H1 (cell line): Measurements from ENCODE around the gene GPR42. TPM values are rescaled to one million over a fixed set of nuclear protein-coding genes. Genes with fewer than 3 reads are reported as not detected.

Experiments used
- CTCF ChIA-PET: fragments of 300-600 bp; sonication (Branson Sonifier 250); formaldehyde crosslinking; loops from one replicate; lab custom pipeline; 2021; ENCODE audit not compliant: partially characterized antibody; lab: Charles Lee
- POLR2A ChIA-PET: fragments of 300-600 bp; sonication (Branson Sonifier 250); formaldehyde crosslinking; loops from one replicate; lab custom pipeline; 2021; ENCODE audit warnings: inconsistent platforms; ENCODE audit not compliant: partially characterized antibody; lab: Charles Lee
- DNase-seq, 2 experiments: peaks; one replicate each; pipeline versions ENCODE4 v3.0.0 to v3.0.0-alpha.2; 2010 to 2022; ENCODE audit warnings: low spot score in 2 of 2, low read depth in 1 of 2, mixed read lengths in 1 of 2
- FAIRE-seq: peaks from 2 replicates; lab custom pipeline; 2011; peaks lifted over from hg19 to GRCh38; lab: Jason Lieb, UNC
- H2AFZ ChIP-seq: 2 replicates; pipeline ENCODE4 v1.8.1; 2012; ENCODE audit warnings: low read length, inconsistent platforms
- H2AK5ac ChIP-seq: 2 replicates; pipeline ENCODE4 v1.6.1; 2013; ENCODE audit warnings: low read depth, low read length
- H2BK120ac ChIP-seq: replicated peaks from 2 replicates; pipeline ENCODE3; 2013; ENCODE audit warnings: low read depth, low read length, inconsistent platforms
- H2BK12ac ChIP-seq: 2 replicates; pipeline ENCODE4 v1.6.1; 2013; ENCODE audit warnings: low read depth, low read length
- H2BK15ac ChIP-seq: 2 replicates; pipeline ENCODE4 v1.6.1; 2013; ENCODE audit warnings: low read length
- H2BK20ac ChIP-seq: 2 replicates; pipeline ENCODE4 v1.6.1; 2013; ENCODE audit warnings: low read length
- H2BK5ac ChIP-seq: 2 replicates; pipeline ENCODE4 v1.6.1; 2013; ENCODE audit warnings: low read depth, low read length
- H3K14ac ChIP-seq: 2 replicates; pipeline ENCODE4 v1.6.1; 2013; ENCODE audit warnings: inconsistent platforms; ENCODE audit not compliant: insufficient read length
- H3K18ac ChIP-seq: 2 replicates; pipeline ENCODE4 v1.6.1; 2013; ENCODE audit warnings: low read length; ENCODE audit errors: extremely low read depth
- H3K23ac ChIP-seq: 2 replicates; pipeline ENCODE4 v1.6.1; 2013; ENCODE audit warnings: inconsistent platforms; ENCODE audit not compliant: insufficient read length
- H3K23me2 ChIP-seq: 2 replicates; pipeline ENCODE4 v1.6.1; 2013; ENCODE audit warnings: low read depth, low read length
- H3K27ac ChIP-seq: 2 replicates; pipeline ENCODE4 v1.6.1; 2011; ENCODE audit warnings: low read depth, low read length, inconsistent platforms
- H3K27me3 ChIP-seq, 4 experiments: replicated peaks in 1 of 4; 1 replicate in 1 of 4; 2 replicates in 3 of 4; pipeline versions ENCODE4 v1.6.1 to v1.8.1; 2011 to 2013; ENCODE audit warnings: low read length in 3 of 4, mild to moderate bottlenecking in 3 of 4, inconsistent platforms in 2 of 4, mixed read lengths in 2 of 4, moderate library complexity in 1 of 4; ENCODE audit not compliant: control insufficient read depth in 3 of 4, insufficient read depth in 3 of 4; ENCODE audit errors: extremely low read depth in 1 of 4
- H3K36me3 ChIP-seq, 4 experiments: 2 replicates each; pipeline versions ENCODE4 v1.6.1 to v1.8.1; 2011 to 2013; ENCODE audit warnings: mild to moderate bottlenecking in 4 of 4, low read length in 3 of 4, moderate library complexity in 2 of 4, control low read depth in 1 of 4, inconsistent platforms in 1 of 4; ENCODE audit not compliant: insufficient read depth in 4 of 4, control insufficient read depth in 2 of 4
- H3K4ac ChIP-seq: replicated peaks from 2 replicates; pipeline ENCODE3; 2013; ENCODE audit warnings: low read length, low read depth, mixed read lengths, inconsistent platforms; ENCODE audit not compliant: insufficient read length
- H3K4me1 ChIP-seq, 4 experiments: replicated peaks in 1 of 4; 1 replicate in 1 of 4; 2 replicates in 3 of 4; pipeline versions ENCODE4 v1.6.1 to v1.8.1; 2011 to 2013; ENCODE audit warnings: low read length in 3 of 4, inconsistent platforms in 2 of 4, mixed read lengths in 1 of 4; ENCODE audit not compliant: insufficient read depth in 4 of 4, control insufficient read depth in 3 of 4
- H3K4me2 ChIP-seq, 2 experiments: 2 replicates each; pipeline versions ENCODE4 v1.6.1 to v1.8.1; 2011 to 2013; ENCODE audit warnings: low read depth in 2 of 2, low read length in 2 of 2, control low read depth in 1 of 2, inconsistent platforms in 1 of 2, mild to moderate bottlenecking in 1 of 2; ENCODE audit not compliant: insufficient read depth in 1 of 2
- H3K4me3 ChIP-seq, 4 experiments: fragments of 200-600, 300-600 bp in 1 of 4; sonication (generic), shearing (Covaris generic), sonication (Bioruptor Twin) in 1 of 4; 2 replicates each; pipeline versions ENCODE4 v1.5.1 to v1.8.1; 2011 to 2016; ENCODE audit warnings: low read length in 4 of 4, low read depth in 3 of 4, control low read depth in 2 of 4, inconsistent platforms in 2 of 4, mild to moderate bottlenecking in 2 of 4, mixed read lengths in 1 of 4, moderate library complexity in 1 of 4; ENCODE audit not compliant: insufficient read depth in 2 of 4; ENCODE audit errors: extremely low read depth in 1 of 4
- H3K56ac ChIP-seq: replicated peaks from 2 replicates; pipeline ENCODE3; 2013; ENCODE audit warnings: low read depth, mild to moderate bottlenecking, mixed read lengths, low read length, inconsistent platforms; ENCODE audit not compliant: insufficient read length
- H3K79me1 ChIP-seq: 2 replicates; pipeline ENCODE4 v1.6.1; 2013; ENCODE audit warnings: low read depth, low read length, control low read depth
- H3K79me2 ChIP-seq, 2 experiments: 2 replicates each; pipeline versions ENCODE4 v1.6.1 to v1.8.1; 2012 to 2013; ENCODE audit warnings: low read length in 2 of 2, mild to moderate bottlenecking in 2 of 2, inconsistent platforms in 1 of 2; ENCODE audit not compliant: insufficient read depth in 2 of 2, control insufficient read depth in 1 of 2
- H3K9ac ChIP-seq, 4 experiments: replicated peaks in 1 of 4; 1 replicate in 1 of 4; 2 replicates in 3 of 4; pipeline versions ENCODE4 v1.6.1 to v1.8.1; 2011 to 2013; ENCODE audit warnings: low read depth in 3 of 4, low read length in 3 of 4, control low read depth in 2 of 4, mild to moderate bottlenecking in 2 of 4, moderate library complexity in 2 of 4, inconsistent platforms in 1 of 4; ENCODE audit errors: extremely low read depth in 1 of 4
- H3K9me3 ChIP-seq, 2 experiments: 2 replicates each; pipeline versions ENCODE4 v1.6.1 to v1.8.1; 2012 to 2013; ENCODE audit warnings: mild to moderate bottlenecking in 2 of 2, moderate library complexity in 2 of 2, control low read depth in 1 of 2, inconsistent platforms in 1 of 2, low read depth in 1 of 2, low read length in 1 of 2, mixed read lengths in 1 of 2; ENCODE audit not compliant: insufficient read depth in 2 of 2
- H4K20me1 ChIP-seq, 2 experiments: replicated peaks in 1 of 2; 2 replicates each; pipeline versions ENCODE3 to v1.8.1; 2011 to 2013; ENCODE audit warnings: inconsistent platforms in 2 of 2, low read length in 2 of 2, mild to moderate bottlenecking in 1 of 2; ENCODE audit not compliant: insufficient read depth in 2 of 2, control insufficient read depth in 1 of 2
- H4K5ac ChIP-seq: 2 replicates; pipeline ENCODE4 v1.6.1; 2013; ENCODE audit warnings: low read length, low read depth, mixed read lengths, inconsistent platforms; ENCODE audit not compliant: insufficient read length
- H4K8ac ChIP-seq: 2 replicates; pipeline ENCODE4 v1.8.0; 2013; ENCODE audit warnings: mild to moderate bottlenecking, moderate library complexity, low read length, inconsistent platforms; ENCODE audit not compliant: insufficient read depth; ENCODE audit errors: extremely low read depth
- H4K91ac ChIP-seq: replicated peaks from 2 replicates; pipeline ENCODE3; 2013; ENCODE audit warnings: low read length, mixed read lengths, inconsistent platforms; ENCODE audit not compliant: insufficient read length
- ASH2L ChIP-seq: fragments of 200-600, 300-600 bp; sonication (generic); IDR thresholded peaks from one replicate; pipeline ENCODE4 v1.7.1; 2017; ENCODE audit warnings: low read length
- CBX5 ChIP-seq: fragments of 300-800, 300-1000 bp; sonication (generic); IDR thresholded peaks from 2 replicates; pipeline ENCODE4 v1.7.1; 2016; ENCODE audit warnings: antibody characterized with exemption, low read length, low read depth
- CHD2 ChIP-seq: IDR thresholded peaks from 2 replicates; pipeline ENCODE4 v1.6.1; 2012; ENCODE audit warnings: low read length, improper control_type of control experiment
- CREB1 ChIP-seq: IDR thresholded peaks from 2 replicates; pipeline ENCODE4 v1.6.1; 2012; ENCODE audit warnings: inconsistent platforms
- E2F6 ChIP-seq: IDR thresholded peaks from 2 replicates; pipeline ENCODE4 v1.6.1; 2012; ENCODE audit warnings: inconsistent platforms
- FOSL1 ChIP-seq: IDR thresholded peaks from 2 replicates; pipeline ENCODE4 v1.6.1; 2011; ENCODE audit warnings: mild to moderate bottlenecking, low read depth, low read length, moderate library complexity; ENCODE audit not compliant: insufficient read depth
- GTF2F1 ChIP-seq: IDR thresholded peaks from 2 replicates; pipeline ENCODE4 v1.6.1; 2012; ENCODE audit warnings: low read depth, low read length, improper control_type of control experiment, borderline replicate concordance
- RAD21 ChIP-seq, 2 experiments: IDR thresholded peaks in 1 of 2; conservative IDR thresholded peaks in 1 of 2; 2 replicates each; pipeline ENCODE4 v1.6.1; 2011; ENCODE audit warnings: low read depth in 2 of 2, low read length in 2 of 2, improper control_type of control experiment in 1 of 2, inconsistent platforms in 1 of 2, mild to moderate bottlenecking in 1 of 2, moderate library complexity in 1 of 2
- RFX5 ChIP-seq: IDR thresholded peaks from 2 replicates; pipeline ENCODE4 v1.6.1; 2011; ENCODE audit warnings: low read depth, low read length, improper control_type of control experiment, borderline replicate concordance
- SIN3A ChIP-seq, 2 experiments: IDR thresholded peaks in 1 of 2; conservative IDR thresholded peaks in 1 of 2; 2 replicates each; pipeline ENCODE4 v1.6.1; 2011 to 2012; ENCODE audit warnings: low read length in 2 of 2, improper control_type of control experiment in 1 of 2, low read depth in 1 of 2, mild to moderate bottlenecking in 1 of 2
- SIRT6 ChIP-seq: IDR thresholded peaks from one replicate; pipeline ENCODE4 v1.7.1; 2012; ENCODE audit warnings: low read length, inconsistent platforms
- SIX5 ChIP-seq: IDR thresholded peaks from 2 replicates; pipeline ENCODE4 v1.6.1; 2011; ENCODE audit warnings: mild to moderate bottlenecking, low read depth, low read length
- TAF1 ChIP-seq: IDR thresholded peaks from 2 replicates; pipeline ENCODE4 v1.6.1; 2011; ENCODE audit warnings: mild to moderate bottlenecking, low read depth, low read length
- TCF12 ChIP-seq: IDR thresholded peaks from 2 replicates; pipeline ENCODE4 v1.6.1; 2011; ENCODE audit warnings: low read depth, mild to moderate bottlenecking, low read length
- ZNF274 ChIP-seq: IDR thresholded peaks from 2 replicates; pipeline ENCODE4 v1.7.0; 2012; ENCODE audit warnings: low read length, borderline replicate concordance; ENCODE audit errors: extremely low read depth
- WGBS, 2 experiments: shearing (Covaris generic) in 1 of 2; methylation state at CpG; one replicate each; pipeline versions ENCODE4 v1.1.6 to v1.1.7; 2013 to 2015; ENCODE audit warnings: low lambda C conversion rate in 2 of 2, mixed read lengths in 2 of 2, inconsistent platforms in 1 of 2, low coverage in 1 of 2, missing lambda C conversion rate in 1 of 2; ENCODE audit not compliant: insufficient replicate concordance in 2 of 2, insufficient coverage in 1 of 2, insufficient read length in 1 of 2; ENCODE audit errors: extremely low coverage in 1 of 2, missing lambda C conversion rate in 1 of 2; 5-methylcytosine and 5-hydroxymethylcytosine counted together
- polyA plus RNA-seq, 7 experiments: library from polyadenylated mRNA; depleted of rRNA in 3 of 7; stranded (reverse) in 5 of 7; unstranded in 2 of 7; fragments of >200 nt in 5 of 7; fragments of 200-250 nt in 2 of 7; gene quantifications; 1 replicate in 5 of 7; 2 replicates in 1 of 7; 4 replicates in 1 of 7; pipeline versions ENCODE4 v1.2.1 to v1.2.3, GENCODE V29; 2011 to 2013; ENCODE audit warnings: missing spikeins in 2 of 7, mixed read lengths in 2 of 7
- total RNA-seq: library from RNA; stranded (reverse); fragmentation: NEBNext Ultra II Directional; extraction: Animal tissue kit (Norgen Biotek cat#: 25700); gene quantifications from 2 replicates; pipeline ENCODE4 v1.2.1, GENCODE V29; 2021

Gene GPR42
- total and polyA plus RNA-seq, 2 of the 8 experiments (the other 6 are each of a cell fraction or from before 2014, with no cell fraction given): not detected

GRCh38 chr19:35421362-35421761, 50.5 kb downstream of the GPR42 start:
- no peak for DNase-seq
- Histone ChIP-seq H3K4me2 (no peak overlapping the region), H4K8ac (no peak overlapping the region), H4K91ac (no peak overlapping the region), H2BK20ac (no peak overlapping the region), H2AFZ (no peak overlapping the region), H2BK120ac (no peak overlapping the region), H2BK15ac (no peak overlapping the region), H4K20me1 (no peaks in the 10 kb centered on the region), H3K27me3 (no peaks in the 10 kb centered on the region), H3K79me2 (no peaks in the 10 kb centered on the region), H3K9ac (no peak overlapping the region), H3K9me3 (no peaks in the 10 kb centered on the region), H3K23ac (no peak overlapping the region), H3K4ac (no peak overlapping the region), H3K4me3 (no peak overlapping the region), H3K18ac (no peak overlapping the region), H4K5ac (no peak overlapping the region), H3K23me2 (no peaks in the 10 kb centered on the region), H2BK12ac (no peak overlapping the region), H3K79me1 (no peaks in the 10 kb centered on the region), H3K4me1 (no peaks in the 10 kb centered on the region), H3K36me3 (no peaks in the 10 kb centered on the region), H2AK5ac (no peak overlapping the region), H2BK5ac (no peak overlapping the region), H3K14ac (no peak overlapping the region), H3K27ac (no peak overlapping the region), H3K56ac (no peak overlapping the region)
- 89% methylated on average over 11 of the region's 11 CpGs; no CpG with 5 or more reads in 1 of the 2 experiments for WGBS, 2 experiments
- FAIRE-seq: no peak
- ChIA-PET POLR2A (no interaction called here), CTCF (interaction anchor here (0.9 to 1.4 kb wide), 7 partner anchors 9 to 69 kb away, joined by 3 to 6 read pairs (median 3); partner anchors contain the start of gene FFAR2)
- TF ChIP-seq E2F6 (no peak), RAD21 (IDR thresholded peaks at IDR 0.05 in 1 of 2, conservative IDR thresholded peaks at IDR 0.05 in 1 of 2; ENCODE audit: low read depth in 2 of 2, low read length in 2 of 2) (no peak), ZNF274 (no peak), TAF1 (no peak), GTF2F1 (no peak), CHD2 (no peak), TCF12 (no peak), SIRT6 (no peak), RFX5 (no peak), SIX5 (no peak), CREB1 (no peak), FOSL1 (no peak), SIN3A (conservative IDR thresholded peaks at IDR 0.05 in 1 of 2, IDR thresholded peaks at IDR 0.05 in 1 of 2; ENCODE audit: low read depth in 1 of 2, low read length in 2 of 2) (no peak), ASH2L (no peak), CBX5 (no peak)
